Vagina (tissue), 2 donors: ENCODE measurements around the gene PANK4. TPM values are rescaled to one million over a fixed set of nuclear protein-coding genes. Genes with fewer than 3 reads are reported as not detected.

Source experiments
- DNase-seq, 2 donors: peaks; one replicate each; pipeline ENCODE4 v3.0.0-alpha.2; 2017; ENCODE audit errors: extremely low spot score in 2 of 2
- H3K27ac ChIP-seq: fragments of 200-600 bp; sonication (generic); one replicate; pipeline ENCODE4 v1.5.1; 2019
- H3K27me3 ChIP-seq: fragments of 200-600 bp; sonication (generic); one replicate; pipeline ENCODE4 v1.5.1; 2019
- H3K36me3 ChIP-seq, 2 donors: fragments of 200-600 bp; sonication (generic); one replicate each; pipeline ENCODE4 v1.5.1; 2017 to 2019
- H3K4me1 ChIP-seq: fragments of 200-600 bp; sonication (generic); one replicate; pipeline ENCODE4 v1.5.1; 2019
- H3K4me3 ChIP-seq, 2 donors: fragments of 200-600 bp; sonication (generic); 1 replicate in 1 of 2; 2 replicates in 1 of 2; pipeline ENCODE4 v1.5.1; 2016 to 2019
- H3K9me3 ChIP-seq: fragments of 200-600 bp; sonication (generic); one replicate; pipeline ENCODE4 v1.5.1; 2019
- CTCF ChIP-seq, 3 experiments: fragments of 450-650 bp in 2 of 3; fragments of 200-600 bp in 1 of 3; sonication (generic) in 1 of 3; IDR thresholded peaks; one replicate each; pipeline ENCODE4 v1.5.1; 2017 to 2019; ENCODE audit warnings: antibody characterized with exemption in 3 of 3, mild to moderate bottlenecking in 2 of 3, moderate library complexity in 2 of 3
- POLR2A ChIP-seq, 2 donors: fragments of 450-650 bp; IDR thresholded peaks; one replicate each; pipeline ENCODE4 v1.6.1; 2017; ENCODE audit warnings: antibody characterized with exemption in 2 of 2, mild to moderate bottlenecking in 2 of 2, moderate library complexity in 2 of 2
- POLR2AphosphoS5 ChIP-seq, 2 donors: sonication (generic); formaldehyde crosslinking; IDR thresholded peaks; one replicate each; pipeline ENCODE4 v1.9.0; 2017; ENCODE audit warnings: antibody characterized with exemption in 2 of 2, mild to moderate bottlenecking in 2 of 2, low read depth in 1 of 2; ENCODE audit not compliant: insufficient read depth in 1 of 2
- intact Hi-C: fragments of 100-400 bp; cut with DNase I; formaldehyde crosslinking; loops from one replicate; pipeline ENCODE4 v1.15.1; 2023
- total RNA-seq: library from RNA; depleted of rRNA; stranded (reverse); fragments of >200 nt; gene quantifications from one replicate; pipeline ENCODE4 v1.2.3, GENCODE V29; 2016

PANK4 gene
- total RNA-seq, 1 donor from 2014 or later: 39.5 TPM

- H3K4me1 ChIP-seq: no peaks in the 10 kb centered on the region
- no peaks in the 10 kb centered on the region for H3K9me3 ChIP-seq
- no peak overlapping the region for H3K27ac ChIP-seq
- no peak overlapping the region for H3K4me3 ChIP-seq
- H3K27me3 ChIP-seq: no peaks in the 10 kb centered on the region
- DNase-seq: no peak
- intact Hi-C loops: no loop called here
- no peak for TF ChIP-seq CTCF (IDR thresholded peaks at IDR 0.05)
- no peak for TF ChIP-seq POLR2AphosphoS5 (IDR thresholded peaks at IDR 0.05; ENCODE audit: insufficient read depth in 1 of 2, low read depth in 1 of 2)
- no peak for TF ChIP-seq POLR2A (IDR thresholded peaks at IDR 0.05)
- no peaks in the 10 kb centered on the region for H3K36me3 ChIP-seq
These were observed 53.2 kb downstream of the PANK4 start for GRCh38 chr1:2473198-2473597.

- Histone ChIP-seq H3K4me3 (no peak overlapping the region), H3K4me1 (no peaks in the 10 kb centered on the region), H3K27ac (no peak overlapping the region), H3K36me3 (no peaks in the 10 kb centered on the region), H3K9me3 (no peaks in the 10 kb centered on the region), H3K27me3 (no peaks in the 10 kb centered on the region)
- intact Hi-C loops: no loop called here
- DNase-seq: no peak
- TF ChIP-seq CTCF (IDR thresholded peaks at IDR 0.05) (no peak), POLR2A (IDR thresholded peaks at IDR 0.05) (no peak), POLR2AphosphoS5 (IDR thresholded peaks at IDR 0.05; ENCODE audit: insufficient read depth in 1 of 2, low read depth in 1 of 2) (no peak)
These were observed 53.7 kb downstream of the PANK4 start for GRCh38 chr1:2472561-2473177.

GRCh38 chr1:2472109-2472508, 54.3 kb downstream of the PANK4 start:
- TF ChIP-seq CTCF (IDR thresholded peaks at IDR 0.05) (no peak), POLR2AphosphoS5 (IDR thresholded peaks at IDR 0.05; ENCODE audit: insufficient read depth in 1 of 2, low read depth in 1 of 2) (no peak), POLR2A (IDR thresholded peaks at IDR 0.05) (no peak)
- DNase-seq: no peak
- Histone ChIP-seq H3K9me3 (no peaks in the 10 kb centered on the region), H3K4me3 (no peak overlapping the region), H3K36me3 (no peaks in the 10 kb centered on the region), H3K27ac (no peak overlapping the region), H3K27me3 (no peaks in the 10 kb centered on the region), H3K4me1 (peaks cover 3% of the 10 kb centered on the region)
- intact Hi-C loops: no loop called here

GRCh38 chr1:2471587-2472001, 54.8 kb downstream of the PANK4 start:
- peaks cover 7% of the 10 kb centered on the region for H3K4me1 ChIP-seq
- no peak overlapping the region for H3K4me3 ChIP-seq
- H3K27ac ChIP-seq: no peak overlapping the region
- no peaks in the 10 kb centered on the region for H3K36me3 ChIP-seq
- no peaks in the 10 kb centered on the region for H3K9me3 ChIP-seq
- intact Hi-C loops: no loop called here
- no peaks in the 10 kb centered on the region for H3K27me3 ChIP-seq
- no peak for TF ChIP-seq POLR2AphosphoS5 (IDR thresholded peaks at IDR 0.05; ENCODE audit: insufficient read depth in 1 of 2, low read depth in 1 of 2)
- no peak for DNase-seq

- Histone ChIP-seq H3K4me3 (no peak overlapping the region), H3K4me1 (peaks cover 7% of the 10 kb centered on the region), H3K27ac (no peak overlapping the region), H3K36me3 (no peaks in the 10 kb centered on the region), H3K9me3 (no peaks in the 10 kb centered on the region), H3K27me3 (no peaks in the 10 kb centered on the region)
- TF ChIP-seq POLR2A (IDR thresholded peaks at IDR 0.05) (no peak), CTCF (IDR thresholded peaks at IDR 0.05) (no peak), POLR2AphosphoS5 (IDR thresholded peaks at IDR 0.05; ENCODE audit: insufficient read depth in 1 of 2, low read depth in 1 of 2) (no peak)
- intact Hi-C loops: no loop called here
- no peak for DNase-seq
These were observed 55.3 kb downstream of the PANK4 start for GRCh38 chr1:2471159-2471471.
